HG02970 (cell line): ENCODE measurements around the gene CACNG8.

Experiments used
- ATAC-seq: cut with Tn5 transposase; IDR thresholded peaks from one replicate; pipeline ENCODE4 v1.9.1; 2021; ENCODE audit warnings: mild to moderate bottlenecking, moderate library complexity, moderate number of reproducible peaks; ENCODE audit not compliant: unreplicated experiment, low FRiP score

Gene CACNG8

GRCh38 chr19:53961523-53962356, 997 bp upstream of the CACNG8 start:
- ATAC-seq = no peak

- no peak for ATAC-seq
Measured at GRCh38 chr19:53965091-53965490, 2.4 kb downstream of the CACNG8 start.

GRCh38 chr19:53966931-53967330, 4.2 kb downstream of the CACNG8 start:
- no peak for ATAC-seq

- ATAC-seq = no peak
Measured at GRCh38 chr19:53969366-53969765, 6.6 kb downstream of the CACNG8 start.

GRCh38 chr19:53971673-53972072, 8.9 kb downstream of the CACNG8 start:
- no peak for ATAC-seq

- ATAC-seq = no peak
Measured at GRCh38 chr19:53977429-53977990, 14.8 kb downstream of the CACNG8 start.

GRCh38 chr19:53977991-53978731, 15.4 kb downstream of the CACNG8 start:
- no peak for ATAC-seq

DNA sequence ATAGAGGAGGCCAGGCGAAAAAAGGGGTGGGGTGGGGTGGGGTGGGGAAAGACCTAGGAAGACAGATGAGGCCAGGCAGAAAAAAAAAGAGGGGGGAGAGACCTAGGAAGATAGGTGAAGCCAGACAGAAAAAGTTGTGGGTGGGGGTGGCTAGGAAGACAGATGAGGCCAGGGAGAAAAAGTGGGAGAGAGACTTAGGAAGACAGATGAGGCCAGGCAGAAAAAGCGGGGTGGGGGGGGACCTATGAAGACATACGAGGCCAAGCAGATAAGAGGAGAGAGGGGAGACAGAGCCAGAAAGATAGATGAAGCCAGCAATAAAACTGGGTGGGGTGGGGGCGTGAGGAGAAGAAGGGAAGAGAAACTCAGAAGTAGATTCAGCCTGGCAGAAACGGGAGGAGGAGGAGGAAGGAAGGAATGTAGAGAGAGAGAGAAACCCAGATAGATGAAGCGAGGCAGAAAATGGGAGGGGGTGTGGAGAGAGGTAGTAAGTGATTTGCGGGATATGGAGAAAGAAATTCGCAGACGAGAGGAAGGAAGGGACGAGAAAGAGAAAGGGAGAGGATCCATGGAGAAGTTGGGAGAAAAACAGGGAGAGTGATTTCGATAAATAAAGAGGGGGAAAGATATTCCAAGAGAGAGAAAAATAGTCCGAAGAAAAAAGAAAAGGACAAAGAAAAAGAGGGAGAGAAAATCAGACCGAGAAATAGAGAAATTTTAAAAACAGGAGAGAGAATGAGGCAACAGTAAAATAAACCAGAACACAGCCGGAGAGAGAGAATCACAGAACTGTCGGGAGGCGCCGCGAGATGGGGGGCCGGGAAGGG, 16.5 kb downstream of the CACNG8 start:
- no peak for ATAC-seq

DNA sequence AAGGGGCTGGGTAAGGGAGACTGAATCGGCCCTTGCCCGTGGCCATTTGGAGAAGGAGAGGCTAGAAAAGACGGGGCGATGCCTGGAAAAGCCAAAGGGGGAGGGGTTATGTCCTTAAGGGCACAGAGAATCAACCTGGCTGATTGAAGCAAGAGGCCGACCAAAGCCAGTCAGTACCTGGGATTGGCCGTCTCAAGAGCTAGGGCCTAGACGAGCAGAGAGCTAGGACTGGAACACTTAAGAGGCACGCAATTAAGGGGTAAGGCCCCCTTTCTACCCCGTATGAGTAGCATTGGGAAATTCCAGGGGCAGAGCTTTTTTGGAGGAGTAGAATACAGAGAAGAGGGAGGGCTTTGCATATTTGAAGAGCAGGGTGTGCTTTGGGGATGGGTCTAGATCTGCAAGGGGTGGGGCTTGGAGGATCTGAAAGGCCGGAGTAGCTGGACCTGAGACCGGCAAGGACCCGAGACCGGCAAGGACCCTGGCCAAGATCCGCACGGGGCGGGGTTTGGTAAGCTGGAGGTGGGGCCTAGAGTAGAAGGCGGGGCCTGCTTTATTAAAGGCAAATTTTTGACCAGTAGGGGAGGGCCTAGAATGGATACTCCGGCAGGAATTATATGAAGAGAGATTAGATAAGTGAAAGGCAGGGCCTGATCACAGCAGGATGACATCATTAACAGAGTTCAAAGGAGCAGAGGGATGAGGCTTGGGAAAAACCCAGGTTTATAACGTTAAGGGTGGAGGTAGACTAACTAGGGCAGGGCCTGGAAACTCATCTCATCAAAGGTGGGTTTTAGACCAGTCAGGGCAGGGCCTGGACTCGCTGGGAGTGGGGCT, 18.0 kb downstream of the CACNG8 start:
- no peak for ATAC-seq

- ATAC-seq = no peak
Measured at GRCh38 chr19:53981376-53981951, 18.7 kb downstream of the CACNG8 start.

DNA sequence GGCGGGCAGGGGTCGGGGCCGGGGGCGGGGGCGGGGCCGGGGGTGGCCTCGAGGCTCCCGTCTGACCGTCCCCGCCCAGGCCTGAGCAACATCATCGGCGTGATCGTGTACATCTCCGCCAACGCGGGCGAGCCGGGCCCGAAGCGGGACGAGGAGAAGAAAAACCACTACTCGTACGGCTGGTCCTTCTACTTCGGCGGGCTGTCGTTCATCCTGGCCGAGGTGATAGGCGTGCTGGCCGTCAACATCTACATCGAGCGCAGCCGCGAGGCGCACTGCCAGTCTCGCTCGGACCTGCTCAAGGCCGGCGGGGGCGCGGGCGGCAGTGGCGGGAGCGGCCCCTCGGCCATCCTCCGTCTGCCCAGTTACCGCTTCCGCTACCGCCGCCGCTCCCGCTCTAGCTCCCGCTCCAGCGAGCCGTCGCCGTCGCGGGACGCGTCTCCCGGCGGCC, 19.3 kb downstream of the CACNG8 start:
- no peak for ATAC-seq

GRCh38 chr19:53982611-53983010, 19.9 kb downstream of the CACNG8 start:
- no peak for ATAC-seq

DNA sequence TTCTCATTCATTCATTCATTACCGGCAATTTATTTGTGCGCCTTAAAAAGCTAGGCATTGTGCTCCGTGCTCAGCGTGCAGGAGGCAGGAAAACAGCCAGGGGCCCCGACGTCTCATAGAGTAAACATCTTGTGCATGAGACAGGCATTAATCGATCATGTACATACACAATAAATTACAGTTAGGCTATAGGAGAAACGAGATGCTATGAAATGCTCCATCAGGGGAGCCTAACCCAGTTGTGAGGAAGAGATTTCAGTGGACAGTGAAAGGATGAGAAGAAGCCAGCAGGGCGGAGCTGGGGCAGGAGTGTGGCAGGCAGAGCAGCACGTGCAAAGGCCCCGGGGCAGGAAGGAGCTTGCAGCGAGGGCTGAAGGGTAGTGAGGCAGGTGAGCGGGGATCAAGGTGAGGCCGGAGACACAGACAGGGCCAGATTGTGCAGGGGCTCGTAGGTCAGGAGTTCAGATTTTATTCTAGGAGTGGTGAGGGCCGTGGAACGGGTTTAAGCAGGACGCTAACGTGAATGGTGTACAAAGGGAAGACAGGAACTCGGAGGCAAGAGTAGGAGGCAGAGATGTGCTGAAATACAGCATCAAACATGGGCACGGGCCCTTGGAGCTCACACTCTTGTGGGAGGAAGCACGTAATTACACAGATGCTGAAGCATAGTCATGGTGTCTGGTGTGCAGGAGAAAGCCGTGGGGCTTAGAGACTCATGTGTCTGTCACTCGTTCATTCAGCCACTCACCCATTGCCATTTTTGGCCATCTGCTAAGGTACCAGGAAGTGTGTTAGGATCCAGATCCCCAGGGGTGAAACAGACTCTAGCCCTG, 20.9 kb downstream of the CACNG8 start:
- no peak for ATAC-seq

- ATAC-seq = no peak
Measured at GRCh38 chr19:53985863-53986262, 23.1 kb downstream of the CACNG8 start.

- no peak for ATAC-seq
Measured at GRCh38 chr19:53988981-53989380, 26.2 kb downstream of the CACNG8 start.

- no peak for ATAC-seq
Measured at GRCh38 chr19:53989600-53990533, 27.1 kb downstream of the CACNG8 start.
